Tibial nerve (tissue), 3 donors: ENCODE data around the gene PDGFB.

Source experiments
- CTCF ChIP-seq, 5 experiments: fragments of 200-600 bp in 3 of 5; fragments of 450-650 bp in 2 of 5; sonication (generic) in 3 of 5; IDR thresholded peaks; one replicate each; pipeline ENCODE4 v1.5.1; 2016 to 2019; ENCODE audit warnings: antibody characterized with exemption in 5 of 5, mild to moderate bottlenecking in 3 of 5, moderate library complexity in 2 of 5
- POLR2A ChIP-seq, 2 donors: fragments of 450-650 bp; IDR thresholded peaks; one replicate each; pipeline ENCODE4 v1.6.1; 2017; ENCODE audit warnings: antibody characterized with exemption in 2 of 2, mild to moderate bottlenecking in 2 of 2, moderate library complexity in 2 of 2

- TF ChIP-seq CTCF (IDR thresholded peaks at IDR 0.05): no peak
- peak in 1 of 2 donors; percentile 47 for TF ChIP-seq POLR2A (IDR thresholded peaks at IDR 0.05)
These were observed at the start of gene PDGFB for GRCh38 chr22:39244496-39245129.
